Suprapubic skin (tissue), 4 donors: Measurements from ENCODE around the gene MYO5A.

Source experiments
- EP300 ChIP-seq: sonication (generic); formaldehyde crosslinking; IDR thresholded peaks from one replicate; pipeline ENCODE4 v1.6.1; 2017; ENCODE audit warnings: antibody characterized with exemption
- POLR2A ChIP-seq, 2 donors: fragments of 450-650 bp; IDR thresholded peaks; one replicate each; pipeline ENCODE4 v1.6.1; 2017; ENCODE audit warnings: antibody characterized with exemption in 2 of 2, mild to moderate bottlenecking in 2 of 2, moderate library complexity in 2 of 2
- POLR2AphosphoS5 ChIP-seq, 3 donors: sonication (generic); formaldehyde crosslinking; IDR thresholded peaks; one replicate each; pipeline ENCODE4 v1.6.1; 2017; ENCODE audit warnings: antibody characterized with exemption in 3 of 3

- no peak for TF ChIP-seq POLR2AphosphoS5 (IDR thresholded peaks at IDR 0.05)
- no peak for TF ChIP-seq POLR2A (IDR thresholded peaks at IDR 0.05)
- no peak for TF ChIP-seq EP300
Observed at GRCh38 chr15:52290800-52291199, 237.9 kb downstream of the MYO5A start.
